ENCODE data around the gene STK25.

Gene STK25

GRCh38 chr2:241522477-241522876 lies 14.1 kb upstream of the STK25 start:
- TF ChIP-seq BACH2 (CRISPR knock-in tag; IDR thresholded peaks at IDR 0.05; ENCODE audit: borderline replicate concordance) = no peak
- no peak for TF ChIP-seq CSDC2 (CRISPR knock-in tag; IDR thresholded peaks at IDR 0.05)
- TF ChIP-seq PATZ1 (CRISPR knock-in tag; IDR thresholded peaks at IDR 0.05; ENCODE audit: borderline replicate concordance) = no peak
- TF ChIP-seq ZNF8 (CRISPR knock-in tag; IDR thresholded peaks at IDR 0.05) = no peak
- no peak for TF ChIP-seq PPARA (CRISPR knock-in tag; IDR thresholded peaks at IDR 0.05; ENCODE audit: borderline replicate concordance)
- TF ChIP-seq ZNF70 (CRISPR knock-in tag; IDR thresholded peaks at IDR 0.05) = no peak
- TF ChIP-seq ZNF565 (CRISPR knock-in tag; conservative IDR thresholded peaks at IDR 0.05; ENCODE audit: low read depth) = no peak
- no peak for TF ChIP-seq SNAI2 (CRISPR knock-in tag; IDR thresholded peaks at IDR 0.05)
- no peak for TF ChIP-seq TOX (CRISPR knock-in tag; IDR thresholded peaks at IDR 0.05; ENCODE audit: borderline replicate concordance)
- TF ChIP-seq OSR1 (CRISPR knock-in tag; IDR thresholded peaks at IDR 0.05) = no peak
- TF ChIP-seq CREB5 (CRISPR knock-in tag; IDR thresholded peaks at IDR 0.05; ENCODE audit: low read depth) = no peak
- TF ChIP-seq TSHZ2 (CRISPR knock-in tag; IDR thresholded peaks at IDR 0.05) = no peak
- TF ChIP-seq TCF4 (CRISPR knock-in tag; IDR thresholded peaks at IDR 0.05; ENCODE audit: borderline replicate concordance) = no peak
- TF ChIP-seq ZFP30 (CRISPR knock-in tag; IDR thresholded peaks at IDR 0.05) = no peak
- no peak for TF ChIP-seq ESRRG (CRISPR knock-in tag; IDR thresholded peaks at IDR 0.05)
- TF ChIP-seq POU6F1 (CRISPR knock-in tag; IDR thresholded peaks at IDR 0.05; ENCODE audit: borderline replicate concordance, low read depth) = no peak
- no peak for ATAC-seq

- ATAC-seq = no peak
- TF ChIP-seq RARB (CRISPR knock-in tag; IDR thresholded peaks at IDR 0.05) (no peak), SNAI2 (CRISPR knock-in tag; IDR thresholded peaks at IDR 0.05) (no peak), OSR1 (CRISPR knock-in tag; IDR thresholded peaks at IDR 0.05) (no peak), CSRNP3 (CRISPR knock-in tag; IDR thresholded peaks at IDR 0.05) (no peak), POU6F1 (CRISPR knock-in tag; IDR thresholded peaks at IDR 0.05; ENCODE audit: borderline replicate concordance, low read depth) (no peak), CSDC2 (CRISPR knock-in tag; IDR thresholded peaks at IDR 0.05) (no peak), ARNTL (CRISPR knock-in tag; IDR thresholded peaks at IDR 0.05; ENCODE audit: borderline replicate concordance, low read depth) (no peak), ZFP30 (CRISPR knock-in tag; IDR thresholded peaks at IDR 0.05) (no peak)
Measured at GRCh38 chr2:241519669-241520068, 11.3 kb upstream of the STK25 start.

- ATAC-seq = no peak
- no peak for TF ChIP-seq SNAI2 (CRISPR knock-in tag; IDR thresholded peaks at IDR 0.05)
- no peak for TF ChIP-seq ZFP3 (CRISPR knock-in tag; IDR thresholded peaks at IDR 0.05)
- TF ChIP-seq GLIS3 (CRISPR knock-in tag; IDR thresholded peaks at IDR 0.05) = no peak
- no peak for TF ChIP-seq TOX (CRISPR knock-in tag; IDR thresholded peaks at IDR 0.05; ENCODE audit: borderline replicate concordance)
- no peak for TF ChIP-seq ZC3H10 (CRISPR knock-in tag; IDR thresholded peaks at IDR 0.05)
- TF ChIP-seq ISL1 (CRISPR knock-in tag; IDR thresholded peaks at IDR 0.05) = no peak
- TF ChIP-seq TSHZ2 (CRISPR knock-in tag; IDR thresholded peaks at IDR 0.05) = no peak
- TF ChIP-seq CSRNP3 (CRISPR knock-in tag; IDR thresholded peaks at IDR 0.05) = no peak
- no peak for TF ChIP-seq ARNTL (CRISPR knock-in tag; IDR thresholded peaks at IDR 0.05; ENCODE audit: borderline replicate concordance, low read depth)
- no peak for TF ChIP-seq BACH2 (CRISPR knock-in tag; IDR thresholded peaks at IDR 0.05; ENCODE audit: borderline replicate concordance)
Measured at GRCh38 chr2:241517297-241517696, 8.9 kb upstream of the STK25 start.
